DMS 273 (cell line): ENCODE data around the gene TOX2.

Experiments
- DNase-seq: peaks from one replicate; lab custom pipeline; 2025; ENCODE audit not compliant: unreplicated experiment; lab: John Stamatoyannopoulos, UW

TOX2 gene

DNA sequence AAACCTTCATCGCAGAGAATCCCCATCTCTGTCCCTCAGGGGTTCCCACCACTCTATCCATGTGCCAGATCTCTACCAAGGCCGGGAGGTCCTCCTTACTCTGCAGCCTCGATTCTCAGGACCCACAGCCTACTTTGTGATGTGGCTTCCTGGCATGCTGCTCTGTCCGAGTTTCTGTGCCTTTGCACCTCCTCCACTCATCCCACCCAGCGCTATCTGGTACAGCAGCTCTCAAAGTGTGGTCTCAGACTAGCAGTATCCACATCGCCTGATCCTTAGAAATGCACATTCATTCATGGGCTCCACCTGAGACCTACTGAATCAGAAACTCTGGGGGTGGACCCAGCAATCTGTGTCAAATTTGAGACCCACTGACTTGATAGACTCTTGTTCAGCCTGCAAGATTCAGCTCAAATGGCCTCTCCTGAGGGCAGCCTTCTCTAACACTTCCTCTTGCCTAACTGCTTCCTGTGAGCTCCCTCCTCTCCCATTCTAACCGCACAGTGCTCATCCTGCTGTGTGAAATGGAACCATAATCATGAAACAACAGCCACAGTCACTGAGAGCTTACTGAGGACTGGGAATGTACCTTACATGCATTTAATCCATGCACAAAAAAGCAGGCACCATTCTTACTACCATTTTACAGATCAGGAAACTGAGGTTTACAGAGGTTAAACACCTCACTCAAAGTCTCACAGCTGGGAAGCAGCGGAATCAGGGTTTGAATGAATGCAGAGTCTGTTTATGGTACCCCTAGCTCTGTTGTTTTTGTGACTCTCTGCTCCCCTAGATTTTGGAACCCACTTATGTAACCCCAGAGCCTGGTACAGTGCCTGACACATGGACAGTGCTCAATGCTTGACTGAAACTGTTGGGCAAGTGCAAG, 202.9 kb downstream of the TOX2 start:
- DNase-seq: no peak

GRCh38 chr20:44118185-44119033, 203.8 kb downstream of the TOX2 start:
- no peak for DNase-seq
